ENCODE data around the gene FOXA3.

The FOXA3 gene

DNA sequence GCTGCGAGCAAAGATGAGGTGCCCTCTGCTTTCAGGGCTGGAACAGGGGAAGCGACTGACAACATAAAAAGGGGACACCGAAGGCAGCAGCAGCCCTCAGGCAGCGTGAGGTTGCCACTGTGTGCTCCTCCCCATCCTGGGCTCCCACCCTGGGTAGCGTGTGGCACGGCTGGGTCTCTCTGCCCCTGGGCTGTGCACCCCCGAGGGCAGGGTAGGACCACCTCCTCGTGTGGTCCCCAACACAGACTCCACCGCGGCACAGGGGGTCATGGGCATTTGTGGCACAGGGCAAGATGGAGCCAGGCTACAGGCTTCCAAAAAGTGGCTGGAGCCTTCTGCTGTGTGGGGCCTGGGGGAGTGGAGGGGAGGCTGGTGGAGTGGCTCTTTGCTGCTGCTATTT lies 42.6 kb upstream of the FOXA3 start:
- Histone ChIP-seq H3K27ac (ENCODE audit: low read depth, low read length) (no peak overlapping the region), H3K4me1 (ENCODE audit: control insufficient read depth, insufficient read depth, low read length) (peaks cover 16% of the 10 kb centered on the region), H3K27me3 (ENCODE audit: control insufficient read depth, insufficient read depth, low read length) (no peaks in the 10 kb centered on the region), H3K4me3 (ENCODE audit: low read depth, low read length) (no peak overlapping the region), H3K36me3 (ENCODE audit: control insufficient read depth, insufficient read depth, low read length) (peaks cover 67% of the 10 kb centered on the region), H3K9ac (ENCODE audit: low read depth, low read length) (no peak overlapping the region), H3K9me3 (ENCODE audit: control insufficient read depth, insufficient read depth, low read length) (no peaks in the 10 kb centered on the region)

DNA sequence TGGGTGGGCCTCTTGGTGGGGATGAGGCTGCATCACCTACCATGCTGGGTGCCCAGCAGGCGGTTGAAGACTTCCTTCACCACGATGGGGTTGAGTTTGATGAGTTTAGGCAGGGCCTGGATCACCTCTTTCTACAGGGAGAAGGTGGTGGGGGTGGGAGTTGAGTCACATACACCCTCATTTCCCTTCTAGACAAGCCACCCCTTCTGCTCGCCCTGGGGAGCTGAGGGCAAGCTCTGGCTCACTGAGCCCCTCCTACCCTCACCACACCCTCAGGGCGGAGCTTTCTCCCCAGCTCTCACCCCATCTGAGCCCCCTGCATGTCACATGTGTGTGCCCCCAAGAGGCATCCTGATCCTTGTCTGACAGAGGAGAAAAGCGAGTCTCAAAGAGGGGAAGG lies 41.4 kb upstream of the FOXA3 start:
- Histone ChIP-seq H3K4me3 (ENCODE audit: low read depth, low read length) (no peak overlapping the region), H3K9me3 (ENCODE audit: control insufficient read depth, insufficient read depth, low read length) (no peaks in the 10 kb centered on the region), H3K4me1 (ENCODE audit: control insufficient read depth, insufficient read depth, low read length) (peaks cover 8% of the 10 kb centered on the region; the same call in 1 of the 2 replicates), H3K9ac (ENCODE audit: low read depth, low read length) (no peak overlapping the region), H3K27ac (ENCODE audit: low read depth, low read length) (no peak overlapping the region), H3K36me3 (ENCODE audit: control insufficient read depth, insufficient read depth, low read length) (peaks cover 78% of the 10 kb centered on the region), H3K27me3 (ENCODE audit: control insufficient read depth, insufficient read depth, low read length) (no peaks in the 10 kb centered on the region)

DNA sequence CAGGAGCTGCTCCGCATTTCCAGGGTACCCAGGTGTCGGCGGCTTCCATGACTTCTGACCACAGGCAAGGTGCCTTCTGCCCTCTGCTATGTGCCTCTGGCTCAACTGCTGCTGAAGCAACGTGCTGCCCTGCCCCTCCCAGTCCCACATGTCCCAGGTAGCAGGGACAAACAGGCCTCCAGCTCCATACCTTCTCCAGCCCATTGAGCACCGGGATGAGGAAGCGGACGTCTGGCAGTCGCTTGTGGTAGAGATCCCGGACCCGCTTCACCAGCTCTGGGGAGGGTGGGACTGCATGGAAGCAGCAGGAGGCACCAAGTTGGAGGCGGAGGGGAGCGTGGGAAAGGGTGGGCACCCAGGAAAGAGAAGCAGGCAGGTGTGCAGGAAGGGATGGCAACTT lies 40.9 kb upstream of the FOXA3 start:
- H3K27ac ChIP-seq (ENCODE audit: low read depth, low read length), result no peak overlapping the region
- no peaks in the 10 kb centered on the region for H3K9me3 ChIP-seq (ENCODE audit: control insufficient read depth, insufficient read depth, low read length)
- H3K4me3 ChIP-seq (ENCODE audit: low read depth, low read length), result no peak overlapping the region
- no peaks in the 10 kb centered on the region for H3K27me3 ChIP-seq (ENCODE audit: control insufficient read depth, insufficient read depth, low read length)
- peaks cover 83% of the 10 kb centered on the region for H3K36me3 ChIP-seq (ENCODE audit: control insufficient read depth, insufficient read depth, low read length)
- 0 out of 2 replicates have a peak, but pooled peaks cover 4% of the 10 kb centered on the region for H3K4me1 ChIP-seq (ENCODE audit: control insufficient read depth, insufficient read depth, low read length)
- H3K9ac ChIP-seq (ENCODE audit: low read depth, low read length), result no peak overlapping the region

DNA sequence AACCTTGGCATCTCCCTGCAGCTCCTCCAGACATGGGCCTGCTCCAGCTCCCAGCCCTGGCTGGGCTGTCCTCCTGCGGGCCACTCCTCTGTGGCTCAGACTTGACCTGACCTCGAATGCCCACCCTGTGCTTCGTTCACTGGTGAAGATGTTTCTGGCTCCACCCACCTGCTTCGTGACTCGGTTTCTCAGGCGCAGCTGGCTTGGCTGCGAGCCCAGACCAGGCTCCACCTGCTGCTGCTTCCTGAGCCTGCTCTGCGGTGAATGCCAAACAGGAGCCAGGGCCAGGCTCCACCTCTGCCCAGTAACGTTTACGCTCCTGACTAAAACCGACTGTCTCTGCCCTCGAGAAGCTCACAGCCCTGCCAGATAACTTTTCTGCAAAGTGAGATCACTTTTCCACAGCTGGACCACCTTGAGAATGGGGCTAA lies 40.1 kb upstream of the FOXA3 start:
- H3K27me3 ChIP-seq (ENCODE audit: control insufficient read depth, insufficient read depth, low read length), result no peaks in the 10 kb centered on the region
- H3K36me3 ChIP-seq (ENCODE audit: control insufficient read depth, insufficient read depth, low read length), result peaks cover 92% of the 10 kb centered on the region
- H3K27ac ChIP-seq (ENCODE audit: low read depth, low read length), result no peak overlapping the region
- no peak overlapping the region for H3K9ac ChIP-seq (ENCODE audit: low read depth, low read length)
- no peaks in the 10 kb centered on the region for H3K4me1 ChIP-seq (ENCODE audit: control insufficient read depth, insufficient read depth, low read length)
- H3K9me3 ChIP-seq (ENCODE audit: control insufficient read depth, insufficient read depth, low read length), result no peaks in the 10 kb centered on the region
- no peak overlapping the region for H3K4me3 ChIP-seq (ENCODE audit: low read depth, low read length)

DNA sequence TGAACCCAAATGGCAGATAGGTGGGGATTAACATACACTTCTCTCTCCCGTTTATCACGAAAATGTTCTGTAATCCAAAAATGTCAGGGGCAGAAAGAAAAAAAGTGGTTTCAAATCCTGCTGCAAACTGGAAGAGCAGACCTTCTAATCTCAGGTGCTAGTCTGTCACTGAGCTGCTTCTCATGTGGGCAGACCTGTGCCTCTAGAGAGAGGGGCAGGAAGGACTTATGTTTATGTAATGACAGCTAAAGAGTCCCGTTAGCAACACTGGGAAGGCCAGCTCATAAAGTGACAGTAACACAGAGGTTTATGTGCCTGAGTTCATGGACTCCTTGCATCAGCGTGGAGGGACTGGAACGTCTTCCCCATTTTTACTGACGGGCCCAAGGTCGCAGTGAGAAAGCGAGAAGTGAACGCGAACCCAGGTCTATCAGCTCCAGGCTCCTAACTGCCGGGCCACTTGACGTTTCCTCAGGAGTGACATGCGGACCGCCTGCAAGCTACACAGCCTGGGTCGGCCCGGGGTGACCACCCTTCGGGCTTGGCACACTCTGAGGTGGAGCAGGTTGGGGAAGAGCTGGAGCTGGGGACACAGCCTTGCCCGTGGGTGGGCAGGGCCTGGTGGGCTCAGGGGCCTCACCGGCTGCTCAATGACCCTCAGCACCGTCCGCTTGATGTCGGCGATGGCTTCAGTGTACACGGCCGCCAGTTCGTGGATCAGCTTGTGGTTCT lies 39.4 kb upstream of the FOXA3 start:
- Histone ChIP-seq H3K27ac (ENCODE audit: low read depth, low read length) (no peak overlapping the region), H3K9ac (ENCODE audit: low read depth, low read length) (no peak overlapping the region), H3K36me3 (ENCODE audit: control insufficient read depth, insufficient read depth, low read length) (peaks cover 95% of the 10 kb centered on the region), H3K27me3 (ENCODE audit: control insufficient read depth, insufficient read depth, low read length) (no peaks in the 10 kb centered on the region), H3K4me1 (ENCODE audit: control insufficient read depth, insufficient read depth, low read length) (no peaks in the 10 kb centered on the region), H3K9me3 (ENCODE audit: control insufficient read depth, insufficient read depth, low read length) (no peaks in the 10 kb centered on the region), H3K4me3 (ENCODE audit: low read depth, low read length) (no peak overlapping the region)

DNA sequence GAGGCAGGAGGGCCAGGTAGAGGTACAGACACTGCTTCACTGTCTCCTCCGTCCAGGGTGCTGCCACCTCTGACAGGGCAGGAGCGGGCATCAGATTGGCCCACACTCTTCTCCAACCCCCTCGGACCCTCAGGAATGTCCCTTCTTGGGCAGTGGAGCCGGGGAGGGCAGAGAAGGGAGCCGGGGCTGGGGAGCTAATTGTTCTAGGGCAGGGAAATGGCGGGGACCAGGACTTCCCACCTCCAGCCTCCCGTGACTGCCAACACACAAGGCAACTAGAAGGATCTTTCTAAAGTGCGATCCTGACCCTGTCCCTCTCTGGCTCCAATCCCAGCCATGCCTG lies 38.9 kb upstream of the FOXA3 start:
- Histone ChIP-seq H3K4me3 (ENCODE audit: low read depth, low read length) (no peak overlapping the region), H3K9ac (ENCODE audit: low read depth, low read length) (no peak overlapping the region)

DNA sequence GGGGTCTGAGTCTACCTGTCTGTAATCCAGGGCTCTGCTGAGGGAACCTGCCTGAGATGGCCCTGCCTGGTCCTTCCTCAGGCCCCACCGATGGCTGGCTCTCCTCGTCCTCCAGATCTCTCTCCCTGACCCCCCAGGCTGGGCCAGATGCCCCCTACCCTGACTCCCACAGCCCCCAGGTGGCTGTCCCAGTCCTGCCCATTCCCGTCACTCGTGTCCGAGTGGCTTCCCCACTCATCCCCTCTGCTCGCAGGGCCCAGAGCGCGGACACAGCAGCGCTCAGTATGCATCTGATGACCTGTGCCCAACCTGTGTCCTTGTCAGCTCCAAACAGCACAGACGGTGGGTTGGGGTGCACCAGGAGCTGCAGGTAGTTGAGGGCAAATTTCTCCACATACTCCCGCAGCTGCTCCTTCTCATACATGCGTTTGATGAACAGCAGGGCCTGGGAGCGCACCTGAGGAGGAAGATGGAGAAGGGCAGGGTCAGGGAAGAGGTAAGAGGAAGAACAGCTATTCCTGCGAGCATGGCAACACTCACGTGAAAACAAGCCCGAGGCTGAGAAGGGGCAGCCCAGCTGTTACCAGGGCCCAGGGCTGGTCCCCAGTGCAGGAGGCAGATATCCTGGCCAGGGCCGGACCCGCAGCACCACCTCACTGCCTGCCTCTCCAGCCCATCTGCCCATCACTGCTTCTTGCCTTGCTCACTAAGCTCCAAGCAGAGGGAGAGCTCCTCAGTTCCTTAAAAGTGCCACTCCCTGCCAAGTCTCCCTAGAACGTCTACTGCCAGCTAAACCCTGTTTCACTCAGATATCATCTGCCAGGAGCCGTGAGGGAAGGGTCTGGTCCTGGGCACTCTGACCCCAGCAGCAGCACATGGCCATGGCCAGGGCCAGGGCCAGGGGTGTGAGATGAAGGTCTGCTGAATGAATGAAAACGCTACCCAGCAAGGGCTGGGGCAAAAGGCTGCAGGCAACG lies 37.9 kb upstream of the FOXA3 start:
- no peaks in the 10 kb centered on the region for H3K27me3 ChIP-seq (ENCODE audit: control insufficient read depth, insufficient read depth, low read length)
- H3K9ac ChIP-seq (ENCODE audit: low read depth, low read length), result no peak overlapping the region
- no peak overlapping the region for H3K4me3 ChIP-seq (ENCODE audit: low read depth, low read length)
- H3K4me1 ChIP-seq (ENCODE audit: control insufficient read depth, insufficient read depth, low read length), result no peaks in the 10 kb centered on the region
- no peak overlapping the region for H3K27ac ChIP-seq (ENCODE audit: low read depth, low read length)
- no peaks in the 10 kb centered on the region for H3K9me3 ChIP-seq (ENCODE audit: control insufficient read depth, insufficient read depth, low read length)
- H3K36me3 ChIP-seq (ENCODE audit: control insufficient read depth, insufficient read depth, low read length), result peaks cover 94% of the 10 kb centered on the region

More for the DNA sequence above, 38.9 kb upstream of the FOXA3 start:
- Histone ChIP-seq H3K4me1 (ENCODE audit: control insufficient read depth, insufficient read depth, low read length) (no peaks in the 10 kb centered on the region), H3K27ac (ENCODE audit: low read depth, low read length) (no peak overlapping the region), H3K36me3 (ENCODE audit: control insufficient read depth, insufficient read depth, low read length) (peaks cover 95% of the 10 kb centered on the region), H3K9me3 (ENCODE audit: control insufficient read depth, insufficient read depth, low read length) (no peaks in the 10 kb centered on the region), H3K27me3 (ENCODE audit: control insufficient read depth, insufficient read depth, low read length) (no peaks in the 10 kb centered on the region)

DNA sequence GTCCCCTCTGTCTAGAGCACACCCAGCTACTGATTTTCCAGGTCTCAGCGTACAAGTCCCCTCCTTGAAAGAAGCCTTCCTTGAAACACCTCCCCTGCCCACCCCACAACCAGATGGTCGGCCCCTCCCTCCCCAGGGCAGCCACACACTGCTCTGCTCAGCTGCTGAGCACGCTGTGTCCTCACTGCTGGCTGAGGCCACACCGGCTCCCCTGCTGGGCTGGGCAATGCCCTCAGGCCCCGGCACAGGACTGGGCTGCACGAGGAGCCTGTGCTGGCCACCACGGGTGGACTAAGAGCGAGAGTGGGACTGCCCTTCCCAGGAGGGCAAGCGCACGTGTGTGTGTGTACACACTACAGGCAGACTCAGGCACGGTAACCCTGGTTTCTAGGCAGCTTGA lies 37.2 kb upstream of the FOXA3 start:
- H3K9ac ChIP-seq (ENCODE audit: low read depth, low read length), result no peak overlapping the region
- no peak overlapping the region for H3K4me3 ChIP-seq (ENCODE audit: low read depth, low read length)
- H3K4me1 ChIP-seq (ENCODE audit: control insufficient read depth, insufficient read depth, low read length), result no peaks in the 10 kb centered on the region
- H3K27me3 ChIP-seq (ENCODE audit: control insufficient read depth, insufficient read depth, low read length), result no peaks in the 10 kb centered on the region
- H3K36me3 ChIP-seq (ENCODE audit: control insufficient read depth, insufficient read depth, low read length), result peaks cover 95% of the 10 kb centered on the region
- H3K9me3 ChIP-seq (ENCODE audit: control insufficient read depth, insufficient read depth, low read length), result no peaks in the 10 kb centered on the region
- H3K27ac ChIP-seq (ENCODE audit: low read depth, low read length), result no peak overlapping the region

DNA sequence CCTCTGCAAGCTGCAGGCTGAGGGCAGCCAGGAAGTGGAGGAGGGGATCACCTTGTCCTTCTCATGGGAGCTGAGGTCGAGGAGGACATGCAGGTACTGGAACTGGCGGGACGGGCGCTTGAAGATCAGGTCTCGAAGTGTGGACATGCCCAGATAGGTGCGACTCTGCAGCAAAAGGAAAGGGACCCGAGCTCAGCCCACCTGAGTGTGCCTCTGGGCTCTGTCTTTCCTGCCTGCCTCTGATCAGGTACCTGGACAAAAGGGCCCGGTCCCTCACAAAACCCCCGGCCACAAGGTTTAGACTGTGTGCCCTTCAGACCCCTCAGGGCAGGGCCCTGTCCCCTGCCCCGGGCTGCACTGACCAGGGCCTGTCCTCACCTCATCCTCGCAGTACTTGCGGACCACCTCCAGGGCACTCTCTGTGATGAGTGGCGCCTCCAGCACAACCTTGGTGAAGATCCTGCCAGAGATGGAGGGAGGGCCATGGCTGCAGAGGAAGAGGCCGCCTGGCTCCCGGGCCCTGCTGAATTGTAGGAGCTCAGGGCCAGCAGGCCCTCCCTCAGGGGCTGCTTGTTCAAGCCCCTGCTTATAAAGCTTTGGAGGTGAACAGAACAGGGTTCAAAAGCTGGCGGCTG lies 36.5 kb upstream of the FOXA3 start:
- no peaks in the 10 kb centered on the region for H3K4me1 ChIP-seq (ENCODE audit: control insufficient read depth, insufficient read depth, low read length)
- H3K9me3 ChIP-seq (ENCODE audit: control insufficient read depth, insufficient read depth, low read length), result no peaks in the 10 kb centered on the region
- no peak overlapping the region for H3K27ac ChIP-seq (ENCODE audit: low read depth, low read length)
- peaks cover 98% of the 10 kb centered on the region for H3K36me3 ChIP-seq (ENCODE audit: control insufficient read depth, insufficient read depth, low read length)
- H3K9ac ChIP-seq (ENCODE audit: low read depth, low read length), result no peak overlapping the region
- no peaks in the 10 kb centered on the region for H3K27me3 ChIP-seq (ENCODE audit: control insufficient read depth, insufficient read depth, low read length)
- no peak overlapping the region for H3K4me3 ChIP-seq (ENCODE audit: low read depth, low read length)

DNA sequence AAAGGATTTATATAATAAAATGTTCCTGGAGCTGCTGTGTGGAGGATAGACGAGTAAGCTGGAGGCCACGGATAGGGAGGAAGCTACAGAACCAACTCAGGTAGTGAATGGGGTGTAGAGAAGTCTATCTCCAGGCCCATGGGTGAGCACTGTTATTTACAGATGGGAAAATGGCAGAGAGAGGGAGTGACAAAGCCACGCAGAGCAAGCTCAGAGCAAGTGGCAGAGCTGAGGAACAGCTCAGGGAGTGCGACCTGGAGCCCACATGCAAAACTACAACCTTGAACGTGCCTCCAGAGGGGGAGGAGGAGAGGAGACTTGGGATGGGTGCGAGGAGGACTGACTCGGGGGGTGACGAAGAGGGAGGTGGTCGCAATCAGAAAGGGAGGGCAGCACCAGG lies 35.6 kb upstream of the FOXA3 start:
- Histone ChIP-seq H3K27me3 (ENCODE audit: control insufficient read depth, insufficient read depth, low read length) (no peaks in the 10 kb centered on the region), H3K4me1 (ENCODE audit: control insufficient read depth, insufficient read depth, low read length) (no peaks in the 10 kb centered on the region), H3K9me3 (ENCODE audit: control insufficient read depth, insufficient read depth, low read length) (no peaks in the 10 kb centered on the region), H3K9ac (ENCODE audit: low read depth, low read length) (no peak overlapping the region), H3K27ac (ENCODE audit: low read depth, low read length) (no peak overlapping the region), H3K4me3 (ENCODE audit: low read depth, low read length) (no peak overlapping the region), H3K36me3 (ENCODE audit: control insufficient read depth, insufficient read depth, low read length) (peaks cover 95% of the 10 kb centered on the region)

DNA sequence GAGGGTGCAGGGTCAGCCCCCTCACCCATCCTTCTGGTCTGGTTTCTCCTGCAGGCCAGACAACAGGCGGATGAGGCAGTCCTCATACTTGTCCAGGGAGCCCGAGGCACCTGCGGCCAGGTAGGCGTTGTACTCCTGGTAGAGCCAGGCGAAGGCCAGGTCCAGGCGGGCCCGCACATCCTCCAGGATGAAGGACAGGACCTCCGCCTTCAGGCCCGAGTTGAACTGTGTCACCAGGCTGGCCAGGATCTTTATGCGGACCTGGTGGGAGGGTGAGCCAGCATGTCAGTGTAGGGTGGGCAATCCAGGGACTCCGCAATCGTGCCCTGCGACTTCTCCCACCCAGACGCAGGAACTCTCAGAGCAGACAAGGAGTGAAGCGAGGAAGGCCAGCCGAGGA lies 35.2 kb upstream of the FOXA3 start:
- Histone ChIP-seq H3K4me3 (ENCODE audit: low read depth, low read length) (no peak overlapping the region), H3K9me3 (ENCODE audit: control insufficient read depth, insufficient read depth, low read length) (no peaks in the 10 kb centered on the region), H3K4me1 (ENCODE audit: control insufficient read depth, insufficient read depth, low read length) (no peaks in the 10 kb centered on the region), H3K9ac (ENCODE audit: low read depth, low read length) (no peak overlapping the region), H3K36me3 (ENCODE audit: control insufficient read depth, insufficient read depth, low read length) (peaks cover 94% of the 10 kb centered on the region), H3K27ac (ENCODE audit: low read depth, low read length) (no peak overlapping the region), H3K27me3 (ENCODE audit: control insufficient read depth, insufficient read depth, low read length) (no peaks in the 10 kb centered on the region)
